ENCODE data around the gene NRGN. TPM values are rescaled to one million over a fixed set of nuclear protein-coding genes. Genes with fewer than 3 reads are reported as not detected.

NRGN gene
- total and polyA plus RNA-seq, 10 donors, result 12.7 to 61.2 (median 33.9) TPM

- Histone ChIP-seq H3K4me3 (peak overlapping the region in 7 of 8 donors; percentile 21 to 81 (median 63)), H3K9me3 (no peaks in the 10 kb centered on the region), H3K27ac (peak overlapping the region; percentile 54 to 83 (median 70)), H3K27me3 (replicated peaks in 1 of 7) (peaks cover 0 to 55% (median 34%) of the 10 kb centered on the region in 7 donors), H3K36me3 (peaks cover 0 to 2% (median 0%) of the 10 kb centered on the region in 6 donors), H3K4me1 (peaks cover 32 to 75% (median 58%) of the 10 kb centered on the region in 6 donors)
- intact Hi-C loops (cut with DNase I; ENCODE audit: low total_unique reads), result loop anchor here (5.0 kb wide), 1 partner anchor 87 kb away; the partner anchor contains the start of genes SIAE and SPA17
- TF ChIP-seq CTCF (IDR thresholded peaks at IDR 0.05 in 8 of 11, conservative IDR thresholded peaks at IDR 0.05 in 3 of 11) (peak in 1 of 11 experiments; percentile 15), POLR2A (IDR thresholded peaks at IDR 0.05) (no peak), POLR2AphosphoS5 (IDR thresholded peaks at IDR 0.05) (peak; percentile 44 to 79 (median 66))
- DNase-seq, result peak; percentile 83
- WGBS, 5 donors, result 15 to 37% (median 24%) methylated on average over 30 to 52 of the region's 52 CpGs
Observed at GRCh38 chr11:124759266-124760204, 19.8 kb downstream of the NRGN start.

GRCh38 chr11:124760205-124760652, 20.5 kb downstream of the NRGN start:
- intact Hi-C loops (cut with DNase I; ENCODE audit: low total_unique reads), result loop anchor here (5.0 kb wide), 1 partner anchor 88 kb away; the partner anchor contains the start of genes SIAE and SPA17
- no peak for TF ChIP-seq CTCF (IDR thresholded peaks at IDR 0.05 in 8 of 11, conservative IDR thresholded peaks at IDR 0.05 in 3 of 11)
- TF ChIP-seq POLR2A (IDR thresholded peaks at IDR 0.05), result no peak
- peak; percentile 90 for DNase-seq
- Histone ChIP-seq H3K27ac (peak overlapping the region; percentile 54 to 83 (median 70)), H3K27me3 (replicated peaks in 1 of 7) (peaks cover 0 to 55% (median 34%) of the 10 kb centered on the region in 7 donors), H3K36me3 (peaks cover 0 to 3% (median 0%) of the 10 kb centered on the region in 6 donors), H3K9me3 (no peaks in the 10 kb centered on the region), H3K4me1 (peaks cover 32 to 75% (median 58%) of the 10 kb centered on the region in 6 donors), H3K4me3 (peak overlapping the region in 7 of 8 donors; percentile 21 to 81 (median 63))
- WGBS, 5 donors, result 6 to 8% (median 7%) methylated on average over 24 to 25 of the region's 25 CpGs

- Histone ChIP-seq H3K36me3 (peaks cover 0 to 8% (median 0%) of the 10 kb centered on the region in 6 donors), H3K27ac (peak overlapping the region; percentile 54 to 83 (median 70)), H3K9me3 (no peaks in the 10 kb centered on the region), H3K4me1 (peaks cover 32 to 75% (median 58%) of the 10 kb centered on the region in 6 donors), H3K4me3 (peak overlapping the region in 7 of 8 donors; percentile 21 to 81 (median 63)), H3K27me3 (replicated peaks in 1 of 7) (peaks cover 0 to 55% (median 34%) of the 10 kb centered on the region in 7 donors)
- intact Hi-C loops (cut with DNase I; ENCODE audit: low total_unique reads), result loop anchor here (5.0 kb wide), 1 partner anchor 89 kb away; the partner anchor contains the start of genes SIAE and SPA17
- DNase-seq, result no peak
- WGBS, 5 donors, result 66 to 76% (median 69%) methylated on average over 3 of the region's 3 CpGs
- no peak for TF ChIP-seq POLR2AphosphoS5 (IDR thresholded peaks at IDR 0.05)
Observed at GRCh38 chr11:124760806-124761205, 21.1 kb downstream of the NRGN start.

- DNase-seq, result no peak
- TF ChIP-seq POLR2AphosphoS5 (IDR thresholded peaks at IDR 0.05), result peak in 1 of 3 donors; percentile 18
- TF ChIP-seq CTCF (IDR thresholded peaks at IDR 0.05 in 8 of 11, conservative IDR thresholded peaks at IDR 0.05 in 3 of 11), result no peak
- WGBS, 5 donors, result 7 to 14% (median 10%) methylated on average over 9 to 25 of the region's 25 CpGs
Observed at GRCh38 chr11:124761301-124762104, 21.8 kb downstream of the NRGN start.

More at GRCh38 chr11:124761301-124762104, 21.8 kb downstream of the NRGN start:
- peak overlapping the region; percentile 46 to 83 (median 73) for H3K27ac ChIP-seq
- H3K9me3 ChIP-seq, result no peaks in the 10 kb centered on the region
- peak overlapping the region; percentile 48 to 81 (median 62) for H3K4me3 ChIP-seq
- peaks cover 0 to 55% (median 34%) of the 10 kb centered on the region in 7 donors for H3K27me3 ChIP-seq (replicated peaks in 1 of 7)
- peaks cover 0 to 11% (median 0%) of the 10 kb centered on the region in 6 donors for H3K36me3 ChIP-seq
- peaks cover 32 to 75% (median 58%) of the 10 kb centered on the region in 6 donors for H3K4me1 ChIP-seq
- intact Hi-C loops (cut with DNase I; ENCODE audit: low total_unique reads), result loop anchor here (5.0 kb wide), 1 partner anchor 89 kb away; the partner anchor contains the start of genes SIAE and SPA17
